ENCODE data around the gene SHANK2. TPM values are rescaled to one million over a fixed set of nuclear protein-coding genes. Genes with fewer than 3 reads are reported as not detected.

Gene SHANK2
- total RNA-seq, 1 experiment from 2014 or later, result 0.86 TPM

- H3K9me3 Mint-ChIP-seq (ENCODE audit: unreplicated experiment), result peaks cover 15% of the 10 kb centered on the region
- intact Hi-C loops (cut with micrococcal nuclease), result no loop called here
- H3K36me3 Mint-ChIP-seq (ENCODE audit: insufficient read depth, unreplicated experiment), result no peaks in the 10 kb centered on the region
- no peak overlapping the region for H3K4me3 Mint-ChIP-seq (ENCODE audit: unreplicated experiment)
- peaks cover 8% of the 10 kb centered on the region for H3K4me1 Mint-ChIP-seq (ENCODE audit: insufficient read depth, unreplicated experiment)
- ChIA-PET POLR2A (no interaction called here), CTCF (no interaction called here)
- no TSS peak for BruUV-seq (replicated peaks)
- DNase-seq (ENCODE audit: unreplicated experiment), result no peak
- no peaks in the 10 kb centered on the region for H3K27me3 Mint-ChIP-seq (ENCODE audit: insufficient read depth, unreplicated experiment)
- TF ChIP-seq CTCF (IDR thresholded peaks at IDR 0.05; ENCODE audit: unreplicated experiment), result no peak
- H3K27ac Mint-ChIP-seq (ENCODE audit: low read depth, unreplicated experiment), result no peak overlapping the region
These were observed 17.5 kb upstream of the SHANK2 start for GRCh38 chr11:71269603-71270511.

GRCh38 chr11:71268706-71269321 lies 16.4 kb upstream of the SHANK2 start:
- H3K4me1 Mint-ChIP-seq (ENCODE audit: insufficient read depth, unreplicated experiment), result peaks cover 8% of the 10 kb centered on the region
- intact Hi-C loops (cut with micrococcal nuclease), result no loop called here
- no peak overlapping the region for H3K4me3 Mint-ChIP-seq (ENCODE audit: unreplicated experiment)
- ChIA-PET CTCF (no interaction called here), POLR2A (no interaction called here)
- peaks cover 11% of the 10 kb centered on the region for H3K9me3 Mint-ChIP-seq (ENCODE audit: unreplicated experiment)
- no TSS peak for BruUV-seq (replicated peaks)
- no peaks in the 10 kb centered on the region for H3K27me3 Mint-ChIP-seq (ENCODE audit: insufficient read depth, unreplicated experiment)
- DNase-seq (ENCODE audit: unreplicated experiment), result no peak
- H3K27ac Mint-ChIP-seq (ENCODE audit: low read depth, unreplicated experiment), result no peak overlapping the region
- no peaks in the 10 kb centered on the region for H3K36me3 Mint-ChIP-seq (ENCODE audit: insufficient read depth, unreplicated experiment)
- TF ChIP-seq CTCF (IDR thresholded peaks at IDR 0.05; ENCODE audit: unreplicated experiment), result no peak

GRCh38 chr11:71267807-71268421 lies 15.5 kb upstream of the SHANK2 start:
- Mint-ChIP-seq H3K36me3 (ENCODE audit: insufficient read depth, unreplicated experiment) (no peaks in the 10 kb centered on the region), H3K4me3 (ENCODE audit: unreplicated experiment) (no peak overlapping the region), H3K4me1 (ENCODE audit: insufficient read depth, unreplicated experiment) (peaks cover 8% of the 10 kb centered on the region), H3K27ac (ENCODE audit: low read depth, unreplicated experiment) (no peak overlapping the region), H3K9me3 (ENCODE audit: unreplicated experiment) (peaks cover 2% of the 10 kb centered on the region), H3K27me3 (ENCODE audit: insufficient read depth, unreplicated experiment) (no peaks in the 10 kb centered on the region)
- POLR2A ChIA-PET, result no interaction called here
- intact Hi-C loops (cut with micrococcal nuclease), result no loop called here
- TF ChIP-seq CTCF (IDR thresholded peaks at IDR 0.05; ENCODE audit: unreplicated experiment), result no peak
- no TSS peak for BruUV-seq (replicated peaks)
- CTCF ChIA-PET, result interaction anchor here (0.8 kb wide), 1 partner anchor 9 kb away, joined by 3 read pairs; no protein-coding TSS in a partner anchor
- DNase-seq (ENCODE audit: unreplicated experiment), result no peak

- no peak overlapping the region for H3K27ac Mint-ChIP-seq (ENCODE audit: low read depth, unreplicated experiment)
These were observed 13.9 kb upstream of the SHANK2 start for GRCh38 chr11:71266114-71266833.

More at GRCh38 chr11:71266114-71266833, 13.9 kb upstream of the SHANK2 start:
- no peak overlapping the region for H3K4me3 Mint-ChIP-seq (ENCODE audit: unreplicated experiment)
- DNase-seq (ENCODE audit: unreplicated experiment), result no peak
- peaks cover 8% of the 10 kb centered on the region for H3K4me1 Mint-ChIP-seq (ENCODE audit: insufficient read depth, unreplicated experiment)
- POLR2A ChIA-PET, result no interaction called here
- no peaks in the 10 kb centered on the region for H3K27me3 Mint-ChIP-seq (ENCODE audit: insufficient read depth, unreplicated experiment)
- intact Hi-C loops (cut with micrococcal nuclease), result no loop called here
- BruUV-seq (replicated peaks), result no TSS peak
- no peak for TF ChIP-seq CTCF (IDR thresholded peaks at IDR 0.05; ENCODE audit: unreplicated experiment)
- H3K9me3 Mint-ChIP-seq (ENCODE audit: unreplicated experiment), result no peaks in the 10 kb centered on the region
- no peaks in the 10 kb centered on the region for H3K36me3 Mint-ChIP-seq (ENCODE audit: insufficient read depth, unreplicated experiment)
- CTCF ChIA-PET, result no interaction called here
